ENCODE measurements around the gene UBE2G1. TPM values are rescaled to one million over a fixed set of nuclear protein-coding genes. Genes with fewer than 3 reads are reported as not detected.

UBE2G1 gene
- total RNA-seq, 2 donors from 2014 or later: 54.1 to 59.3 TPM

DNA sequence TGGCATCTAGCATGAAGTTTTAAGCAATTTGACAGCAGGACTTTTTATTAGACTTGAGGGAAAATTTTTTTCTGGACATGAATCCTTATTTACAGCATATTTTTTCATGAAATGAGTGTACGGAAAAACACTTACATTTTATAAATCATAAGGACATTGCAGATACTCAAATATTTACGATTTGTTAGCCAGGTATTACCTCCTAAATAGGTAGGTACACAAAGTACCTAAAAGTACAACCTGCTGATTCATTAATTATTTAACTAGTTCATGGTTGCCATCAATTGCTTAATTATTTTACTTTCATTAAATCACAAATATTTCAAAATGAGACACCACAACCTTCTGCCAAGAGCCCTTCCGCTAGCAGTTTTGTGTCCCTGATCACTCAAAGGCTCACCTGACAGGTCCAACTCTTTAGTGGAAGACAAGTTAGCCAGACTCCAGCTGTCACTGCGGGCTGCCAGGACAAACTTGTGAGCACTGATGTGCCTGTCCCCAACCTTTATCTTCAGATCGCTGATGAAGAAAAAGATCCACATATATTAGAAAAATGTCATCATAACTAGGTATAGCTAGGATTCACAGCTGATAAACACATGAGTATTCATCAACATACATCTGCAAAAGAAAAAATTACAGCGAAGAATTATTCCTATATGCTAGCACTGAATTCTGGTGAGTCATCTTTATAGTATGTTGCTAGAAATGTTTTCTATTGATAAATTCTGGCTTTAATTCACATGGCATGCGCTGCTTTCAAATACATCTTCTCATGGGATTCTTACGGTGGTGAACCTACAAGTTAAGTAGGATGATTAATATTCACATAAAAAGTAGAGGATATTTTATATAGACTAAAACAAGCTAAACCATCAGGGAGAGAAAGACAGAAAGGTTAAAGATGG lies 130.8 kb downstream of the UBE2G1 start:
- Histone ChIP-seq H3K4me3 (no peak overlapping the region), H3K27ac (peak overlapping the region in 1 of 2 donors; percentile 0), H3K27me3 (replicated peaks; ENCODE audit: insufficient read depth) (no peaks in the 10 kb centered on the region), H3K36me3 (no peaks in the 10 kb centered on the region), H3K4me1 (replicated peaks) (peaks cover 1% of the 10 kb centered on the region), H3K9me3 (no peaks in the 10 kb centered on the region)
- no peak for DNase-seq (ENCODE audit: low spot score)
- WGBS: 82% methylated on average over 8 of the region's 8 CpGs
- intact Hi-C loops (cut with DNase I): no loop called here
- no peak for TF ChIP-seq POLR2AphosphoS5 (IDR thresholded peaks at IDR 0.05)
- TF ChIP-seq, protein P1, sequence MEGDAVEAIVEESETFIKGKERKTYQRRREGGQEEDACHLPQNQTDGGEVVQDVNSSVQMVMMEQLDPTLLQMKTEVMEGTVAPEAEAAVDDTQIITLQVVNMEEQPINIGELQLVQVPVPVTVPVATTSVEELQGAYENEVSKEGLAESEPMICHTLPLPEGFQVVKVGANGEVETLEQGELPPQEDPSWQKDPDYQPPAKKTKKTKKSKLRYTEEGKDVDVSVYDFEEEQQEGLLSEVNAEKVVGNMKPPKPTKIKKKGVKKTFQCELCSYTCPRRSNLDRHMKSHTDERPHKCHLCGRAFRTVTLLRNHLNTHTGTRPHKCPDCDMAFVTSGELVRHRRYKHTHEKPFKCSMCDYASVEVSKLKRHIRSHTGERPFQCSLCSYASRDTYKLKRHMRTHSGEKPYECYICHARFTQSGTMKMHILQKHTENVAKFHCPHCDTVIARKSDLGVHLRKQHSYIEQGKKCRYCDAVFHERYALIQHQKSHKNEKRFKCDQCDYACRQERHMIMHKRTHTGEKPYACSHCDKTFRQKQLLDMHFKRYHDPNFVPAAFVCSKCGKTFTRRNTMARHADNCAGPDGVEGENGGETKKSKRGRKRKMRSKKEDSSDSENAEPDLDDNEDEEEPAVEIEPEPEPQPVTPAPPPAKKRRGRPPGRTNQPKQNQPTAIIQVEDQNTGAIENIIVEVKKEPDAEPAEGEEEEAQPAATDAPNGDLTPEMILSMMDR (IDR thresholded peaks at IDR 0.05): no peak
- TF ChIP-seq POLR2A (IDR thresholded peaks at IDR 0.05): no peak

DNA sequence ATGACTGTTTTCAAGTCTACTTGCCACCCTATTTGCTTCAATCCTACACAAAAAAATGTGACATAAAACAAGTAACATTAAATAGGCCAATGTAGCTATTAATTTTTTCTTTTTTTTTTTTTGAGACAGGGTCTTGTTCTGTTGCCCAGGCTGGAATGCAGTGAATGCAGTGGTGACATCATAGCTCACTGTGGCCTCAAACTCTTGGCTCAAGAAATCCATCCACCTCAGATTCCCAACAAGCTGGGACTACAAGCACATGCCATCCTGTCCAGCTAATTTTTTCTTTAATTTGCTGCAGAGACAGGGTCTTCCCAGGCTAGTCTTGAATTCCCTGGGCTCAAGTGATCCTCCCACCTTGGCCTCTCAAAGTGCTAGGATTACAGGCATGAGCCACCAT lies 132.1 kb downstream of the UBE2G1 start:
- no peak overlapping the region for H3K4me3 ChIP-seq
- TF ChIP-seq POLR2AphosphoS5 (IDR thresholded peaks at IDR 0.05): no peak
- no peak for TF ChIP-seq POLR2A (IDR thresholded peaks at IDR 0.05)
- TF ChIP-seq, protein P1 (IDR thresholded peaks at IDR 0.05): no peak
- H3K36me3 ChIP-seq: no peaks in the 10 kb centered on the region
- intact Hi-C loops (cut with DNase I): no loop called here
- no peaks in the 10 kb centered on the region for H3K27me3 ChIP-seq (replicated peaks; ENCODE audit: insufficient read depth)
- DNase-seq (ENCODE audit: low spot score): no peak
- H3K4me1 ChIP-seq (replicated peaks): peaks cover 5% of the 10 kb centered on the region
- H3K27ac ChIP-seq: peak overlapping the region in 1 of 2 donors; percentile 46
- H3K9me3 ChIP-seq: no peaks in the 10 kb centered on the region

DNA sequence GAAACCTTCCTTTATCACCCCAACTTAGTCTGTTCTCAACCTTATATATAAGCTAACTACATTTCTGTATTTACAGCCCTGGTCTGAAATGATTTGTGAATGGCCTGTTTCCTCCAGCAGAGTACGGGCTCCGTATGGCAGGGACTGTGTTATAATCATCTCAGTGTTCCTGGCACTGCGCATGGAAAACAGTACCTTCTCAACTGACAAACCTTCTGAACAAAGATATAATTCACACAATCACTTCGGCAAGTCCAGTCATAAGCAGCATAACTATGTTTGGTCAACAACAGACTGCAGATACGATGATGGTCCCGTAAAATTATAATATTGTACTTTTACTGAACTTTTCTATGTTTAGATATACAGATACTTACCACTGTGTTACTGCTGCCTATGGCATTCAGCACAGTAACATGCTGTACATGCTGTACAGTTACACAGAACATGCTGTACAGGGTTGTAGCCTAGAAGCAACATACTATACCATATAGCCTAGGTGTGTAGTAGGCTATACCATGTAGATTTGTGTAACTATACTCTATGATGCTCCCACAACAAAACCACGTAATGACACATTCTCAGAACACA lies 132.7 kb downstream of the UBE2G1 start:
- H3K36me3 ChIP-seq: no peaks in the 10 kb centered on the region
- H3K27ac ChIP-seq: peak overlapping the region in 1 of 2 donors; percentile 46
- TF ChIP-seq POLR2AphosphoS5 (IDR thresholded peaks at IDR 0.05) (peak; percentile 46), POLR2A (IDR thresholded peaks at IDR 0.05) (no peak)
- no peaks in the 10 kb centered on the region for H3K9me3 ChIP-seq
- intact Hi-C loops (cut with DNase I): no loop called here
- H3K4me3 ChIP-seq: no peak overlapping the region
- H3K4me1 ChIP-seq (replicated peaks): peaks cover 5% of the 10 kb centered on the region
- 56% methylated on average over 7 of the region's 7 CpGs for WGBS
- H3K27me3 ChIP-seq (replicated peaks; ENCODE audit: insufficient read depth): no peaks in the 10 kb centered on the region
- peak; percentile 20 for DNase-seq (ENCODE audit: low spot score)

DNA sequence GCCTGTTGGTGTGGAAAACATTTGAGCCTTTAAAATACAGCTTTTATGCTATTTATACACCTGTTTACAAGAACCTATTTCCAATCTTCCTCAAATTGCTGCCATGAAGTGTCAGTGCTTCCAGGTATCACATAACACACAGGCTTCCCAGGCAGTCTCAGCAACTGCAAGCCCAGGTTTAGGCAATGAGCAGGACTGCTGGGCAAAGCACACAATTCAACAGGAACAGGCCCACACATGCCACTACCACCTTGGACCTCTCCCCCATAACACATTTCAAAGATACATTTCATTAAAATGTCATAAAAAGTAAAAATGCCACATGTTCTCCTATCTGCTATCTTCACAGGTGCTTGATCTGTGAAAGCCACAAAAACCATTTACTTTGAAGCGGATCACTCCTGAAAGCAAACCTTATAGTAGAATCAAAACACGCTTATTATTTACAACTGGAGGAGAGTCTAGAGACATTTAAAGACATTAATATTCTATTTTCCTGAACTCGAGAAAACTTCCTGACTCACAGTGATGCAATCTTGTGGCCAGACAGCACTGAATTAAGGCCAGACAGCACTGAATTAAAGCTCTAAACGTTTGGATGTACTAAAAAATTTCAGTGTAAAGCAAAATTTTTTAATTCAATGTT lies 134.2 kb downstream of the UBE2G1 start:
- TF ChIP-seq POLR2A (IDR thresholded peaks at IDR 0.05) (no peak), POLR2AphosphoS5 (IDR thresholded peaks at IDR 0.05) (no peak)
- TF ChIP-seq, protein P1 (IDR thresholded peaks at IDR 0.05): no peak
- intact Hi-C loops (cut with DNase I): no loop called here
- DNase-seq (ENCODE audit: low spot score): peak; percentile 52
- no peaks in the 10 kb centered on the region for H3K36me3 ChIP-seq
- peaks cover 5% of the 10 kb centered on the region for H3K4me1 ChIP-seq (replicated peaks)
- H3K9me3 ChIP-seq: no peaks in the 10 kb centered on the region
- H3K27me3 ChIP-seq (replicated peaks; ENCODE audit: insufficient read depth): no peaks in the 10 kb centered on the region
- 45% methylated on average over 4 of the region's 4 CpGs for WGBS
- no peak overlapping the region for H3K4me3 ChIP-seq
- H3K27ac ChIP-seq: peak overlapping the region; percentile 70 to 74

Data from prostate gland (tissue), 2 donors.